Measurements from ENCODE around the gene MEGF8.
A peak's percentile ranks its signal among the peaks of the same experiment; 100 is the strongest.

Gene MEGF8, protein sequence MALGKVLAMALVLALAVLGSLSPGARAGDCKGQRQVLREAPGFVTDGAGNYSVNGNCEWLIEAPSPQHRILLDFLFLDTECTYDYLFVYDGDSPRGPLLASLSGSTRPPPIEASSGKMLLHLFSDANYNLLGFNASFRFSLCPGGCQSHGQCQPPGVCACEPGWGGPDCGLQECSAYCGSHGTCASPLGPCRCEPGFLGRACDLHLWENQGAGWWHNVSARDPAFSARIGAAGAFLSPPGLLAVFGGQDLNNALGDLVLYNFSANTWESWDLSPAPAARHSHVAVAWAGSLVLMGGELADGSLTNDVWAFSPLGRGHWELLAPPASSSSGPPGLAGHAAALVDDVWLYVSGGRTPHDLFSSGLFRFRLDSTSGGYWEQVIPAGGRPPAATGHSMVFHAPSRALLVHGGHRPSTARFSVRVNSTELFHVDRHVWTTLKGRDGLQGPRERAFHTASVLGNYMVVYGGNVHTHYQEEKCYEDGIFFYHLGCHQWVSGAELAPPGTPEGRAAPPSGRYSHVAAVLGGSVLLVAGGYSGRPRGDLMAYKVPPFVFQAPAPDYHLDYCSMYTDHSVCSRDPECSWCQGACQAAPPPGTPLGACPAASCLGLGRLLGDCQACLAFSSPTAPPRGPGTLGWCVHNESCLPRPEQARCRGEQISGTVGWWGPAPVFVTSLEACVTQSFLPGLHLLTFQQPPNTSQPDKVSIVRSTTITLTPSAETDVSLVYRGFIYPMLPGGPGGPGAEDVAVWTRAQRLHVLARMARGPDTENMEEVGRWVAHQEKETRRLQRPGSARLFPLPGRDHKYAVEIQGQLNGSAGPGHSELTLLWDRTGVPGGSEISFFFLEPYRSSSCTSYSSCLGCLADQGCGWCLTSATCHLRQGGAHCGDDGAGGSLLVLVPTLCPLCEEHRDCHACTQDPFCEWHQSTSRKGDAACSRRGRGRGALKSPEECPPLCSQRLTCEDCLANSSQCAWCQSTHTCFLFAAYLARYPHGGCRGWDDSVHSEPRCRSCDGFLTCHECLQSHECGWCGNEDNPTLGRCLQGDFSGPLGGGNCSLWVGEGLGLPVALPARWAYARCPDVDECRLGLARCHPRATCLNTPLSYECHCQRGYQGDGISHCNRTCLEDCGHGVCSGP (N-terminal part only)

DNA sequence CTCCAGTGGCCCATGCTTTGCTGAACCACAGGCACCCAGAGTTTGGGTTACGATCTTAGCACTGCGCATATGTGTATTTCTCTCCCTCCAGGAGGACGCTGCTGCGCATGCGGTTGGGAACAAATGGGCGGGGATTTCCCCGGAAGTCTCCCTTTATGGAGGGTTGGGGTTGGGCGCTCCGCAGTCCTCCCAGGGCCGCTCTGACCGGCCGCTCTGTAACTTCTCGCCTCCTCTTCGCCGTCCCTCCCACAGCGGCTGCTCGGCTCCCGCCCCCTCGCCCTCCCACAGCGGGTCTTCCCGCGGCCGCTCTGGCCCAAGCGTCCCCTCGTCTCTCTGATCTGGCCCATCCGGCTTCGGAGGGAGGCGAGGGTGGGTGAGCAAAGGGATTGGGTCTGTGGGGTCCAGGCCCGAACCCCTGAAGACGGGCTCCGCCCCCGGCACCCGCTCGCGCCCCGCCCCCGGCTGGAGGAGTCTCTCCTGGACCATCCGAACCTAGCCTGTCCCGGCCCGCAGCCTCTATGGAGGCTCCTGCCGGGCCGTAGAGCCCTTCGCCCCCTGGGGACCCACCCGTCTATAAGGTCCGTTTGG is at the start of gene MEGF8:
Gene MEGF8 (plus strand): TSS at position 328 of the 588 bp plus-strand sequence. CDS start 609 bp downstream, outside the sequence.
- peak; percentile 99 for DNase-seq (ENCODE audit: low spot score)

GRCh38 chr19:42276284-42276683 is 49.2 kb upstream of the MEGF8 start:
- DNase-seq (ENCODE audit: low spot score), result no peak

DNA sequence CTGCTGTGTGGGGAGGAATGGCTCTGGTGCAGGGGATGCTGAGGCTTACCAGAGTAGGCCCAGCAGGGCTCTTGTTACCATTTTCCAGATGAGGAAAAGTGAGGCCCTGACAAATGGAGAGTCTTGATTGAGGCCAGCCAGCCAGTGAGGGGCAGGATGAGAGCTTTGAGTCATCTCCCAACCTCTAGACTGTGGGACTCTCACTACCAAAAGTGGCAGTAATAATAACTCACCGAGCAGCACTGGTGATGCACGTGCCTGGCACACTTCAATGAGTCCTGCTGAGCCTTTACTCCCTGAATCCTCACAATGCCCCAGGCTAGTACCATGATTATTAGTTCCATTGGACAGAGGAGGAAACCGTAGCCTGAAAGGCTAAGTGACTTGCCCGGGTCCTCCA is 48.6 kb upstream of the MEGF8 start:
- DNase-seq (ENCODE audit: low spot score), result no peak

- no peak for DNase-seq (ENCODE audit: low spot score)
Observed at GRCh38 chr19:42277821-42278451, 47.5 kb upstream of the MEGF8 start.

DNA sequence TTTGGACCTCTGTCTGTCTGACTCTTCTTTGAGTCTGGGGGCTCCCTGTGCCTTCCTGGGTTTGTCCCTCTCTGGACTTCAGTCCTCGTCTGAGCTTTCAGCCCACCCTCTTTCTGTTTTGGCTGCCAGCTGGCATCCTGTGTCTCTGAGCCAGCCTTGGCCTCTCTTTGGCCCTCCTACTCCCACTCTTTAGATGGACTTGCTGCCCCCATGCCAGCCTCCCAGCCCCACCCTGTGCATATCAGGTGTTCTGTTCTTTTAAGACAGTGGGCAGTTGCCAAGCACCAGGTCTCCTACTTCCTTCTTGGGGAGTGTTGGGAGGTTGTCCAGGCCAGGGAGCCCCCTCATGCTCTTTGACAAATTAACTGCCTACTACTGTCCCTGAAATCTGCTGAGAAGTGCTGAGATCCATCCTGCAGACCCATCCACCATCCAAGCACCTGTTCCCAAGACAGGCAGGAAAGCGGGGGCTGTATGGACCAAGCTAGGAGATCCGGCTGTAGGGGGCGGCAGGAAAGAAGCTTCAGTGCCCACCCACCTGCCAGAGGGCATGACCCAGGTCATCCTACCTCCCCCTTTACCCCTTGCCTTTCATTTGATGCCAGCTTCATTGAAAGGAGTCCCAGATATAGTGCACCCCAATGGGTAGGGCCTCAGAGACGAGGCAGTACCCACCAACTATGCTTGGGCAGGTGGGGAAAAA is 46.8 kb upstream of the MEGF8 start:
- no peak for DNase-seq (ENCODE audit: low spot score)

DNA sequence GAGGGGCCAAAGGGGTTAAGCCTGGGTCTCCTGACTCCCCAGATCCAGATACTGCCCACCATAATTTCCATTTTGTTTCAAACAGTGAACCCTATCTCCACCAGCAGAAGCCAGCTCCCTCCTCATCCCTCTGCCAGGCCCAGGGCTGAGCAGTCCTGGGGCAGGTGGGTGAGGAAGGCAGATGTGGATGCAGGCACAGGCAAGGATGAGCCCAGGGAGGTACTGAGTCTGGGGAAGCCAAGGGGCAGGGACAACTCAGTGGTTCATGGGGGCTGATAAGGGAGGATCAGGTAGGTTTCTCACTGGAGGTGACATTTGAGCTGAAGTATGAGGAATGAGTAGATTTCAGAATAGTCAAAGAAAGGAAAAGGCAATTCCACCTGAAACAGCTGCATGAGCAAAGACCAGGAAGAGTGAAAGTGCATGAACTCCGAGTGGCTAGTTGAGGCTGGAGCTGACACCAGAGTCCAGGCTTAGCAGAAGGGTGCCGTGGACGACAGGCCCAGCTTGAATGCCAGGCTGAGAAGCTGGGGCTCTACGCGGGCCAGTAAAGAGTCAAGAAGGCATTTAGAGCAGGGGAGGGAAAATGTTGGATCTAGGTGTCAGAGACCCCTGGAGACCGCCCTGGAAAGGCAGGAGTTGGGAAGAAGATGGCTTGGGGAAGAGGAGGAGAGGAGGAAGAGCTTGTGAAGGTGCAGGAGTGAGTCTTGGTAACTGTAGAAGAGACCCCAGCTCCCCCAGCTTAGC is 46.1 kb upstream of the MEGF8 start:
- DNase-seq (ENCODE audit: low spot score), result no peak

DNA sequence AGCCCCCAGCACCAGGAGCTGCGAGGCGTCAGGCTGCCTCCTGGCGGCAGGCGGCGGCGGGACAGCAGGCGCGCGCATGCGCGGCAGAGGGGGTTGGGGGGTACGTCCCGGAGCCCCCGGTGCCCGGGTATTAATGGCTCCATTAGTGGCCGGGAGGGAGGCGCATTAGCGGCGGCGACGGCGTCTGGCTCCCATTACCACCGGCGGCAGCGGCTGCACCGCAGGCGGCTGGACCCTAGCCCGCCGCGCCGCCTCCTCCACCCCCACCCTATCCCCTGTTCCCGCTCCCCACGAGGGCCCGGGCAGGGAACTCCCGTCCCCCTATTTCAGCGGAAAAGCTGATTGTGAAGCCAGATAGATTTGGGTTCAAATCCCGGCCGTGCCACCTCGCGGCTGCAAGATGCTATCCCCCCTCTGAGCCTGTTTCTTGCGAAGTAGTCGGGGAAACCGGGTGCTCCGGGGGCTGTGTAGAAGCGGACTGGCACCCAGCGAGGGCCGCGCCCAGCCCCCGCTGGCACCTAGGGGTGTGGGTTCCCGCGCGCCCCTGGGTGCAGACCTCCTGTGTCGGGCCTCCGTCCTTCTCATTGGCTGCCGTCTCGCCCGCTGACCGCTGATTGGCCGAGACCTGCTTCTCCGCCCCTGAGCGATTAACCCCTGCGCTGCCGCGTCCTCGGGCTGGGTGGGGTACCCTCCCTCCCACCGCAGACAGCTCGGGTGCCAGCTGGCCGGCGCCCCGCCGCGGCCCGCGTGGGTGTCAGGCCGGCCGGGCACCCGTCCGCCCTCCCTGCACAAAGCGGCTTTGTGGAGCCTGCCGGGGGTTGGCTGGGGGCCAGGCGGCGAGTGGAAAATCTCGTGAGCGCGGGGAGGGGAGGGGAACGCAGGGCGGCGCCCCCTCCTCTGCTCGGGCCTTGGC is 45.3 kb upstream of the MEGF8 start:
- DNase-seq (ENCODE audit: low spot score), result peak; percentile 86

DNA sequence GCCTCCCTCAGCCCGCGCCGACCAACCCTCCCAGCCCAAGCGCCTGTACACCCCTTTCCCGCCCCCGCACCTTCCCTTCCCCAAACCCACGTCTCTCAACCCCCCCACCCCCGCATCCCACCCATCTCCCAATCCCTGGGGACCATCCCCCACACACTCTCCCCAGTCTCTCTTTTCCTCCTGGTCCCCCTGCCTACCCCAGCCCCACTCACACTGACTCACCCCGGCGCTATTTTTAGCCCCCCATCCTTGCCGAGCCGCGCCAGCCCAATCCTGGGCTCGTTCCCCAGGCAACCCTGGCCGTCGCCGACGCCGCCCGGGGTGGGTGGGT is 44.7 kb upstream of the MEGF8 start:
- no peak for DNase-seq (ENCODE audit: low spot score)

DNA sequence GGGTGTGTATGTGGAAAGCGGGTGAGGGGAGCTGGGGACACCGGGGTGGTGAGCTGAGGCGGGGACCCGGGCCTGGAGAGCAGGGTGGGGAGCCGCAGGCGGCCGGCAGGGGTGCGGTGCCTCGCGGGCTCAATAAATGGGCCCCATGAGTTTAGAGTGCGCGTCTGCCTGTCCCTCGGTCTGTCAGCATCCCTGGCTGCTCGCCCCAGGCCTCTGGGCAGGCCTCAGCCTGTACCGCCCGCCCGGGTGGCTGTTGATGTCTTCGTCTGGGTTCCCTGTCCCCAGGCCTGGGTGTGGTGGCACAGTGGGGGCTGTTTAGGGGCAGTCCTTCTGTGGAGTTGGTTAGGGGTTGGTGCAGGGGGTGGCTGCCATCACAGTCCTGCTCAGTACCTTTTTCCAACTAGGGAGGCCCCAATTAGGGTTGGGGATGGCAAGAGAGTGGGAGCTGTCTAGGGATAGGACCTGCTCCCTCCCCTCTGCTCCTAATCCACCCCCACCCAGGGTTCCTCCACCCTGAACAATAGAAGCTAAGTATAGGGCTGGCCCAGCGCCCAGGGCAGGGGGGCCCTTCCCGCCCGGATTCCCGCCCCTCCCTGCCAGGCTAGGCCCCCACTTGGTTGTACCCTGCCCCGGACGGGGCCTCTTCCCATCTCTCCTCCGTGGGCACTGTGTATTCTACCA is 44.1 kb upstream of the MEGF8 start:
- DNase-seq (ENCODE audit: low spot score), result no peak

DNA sequence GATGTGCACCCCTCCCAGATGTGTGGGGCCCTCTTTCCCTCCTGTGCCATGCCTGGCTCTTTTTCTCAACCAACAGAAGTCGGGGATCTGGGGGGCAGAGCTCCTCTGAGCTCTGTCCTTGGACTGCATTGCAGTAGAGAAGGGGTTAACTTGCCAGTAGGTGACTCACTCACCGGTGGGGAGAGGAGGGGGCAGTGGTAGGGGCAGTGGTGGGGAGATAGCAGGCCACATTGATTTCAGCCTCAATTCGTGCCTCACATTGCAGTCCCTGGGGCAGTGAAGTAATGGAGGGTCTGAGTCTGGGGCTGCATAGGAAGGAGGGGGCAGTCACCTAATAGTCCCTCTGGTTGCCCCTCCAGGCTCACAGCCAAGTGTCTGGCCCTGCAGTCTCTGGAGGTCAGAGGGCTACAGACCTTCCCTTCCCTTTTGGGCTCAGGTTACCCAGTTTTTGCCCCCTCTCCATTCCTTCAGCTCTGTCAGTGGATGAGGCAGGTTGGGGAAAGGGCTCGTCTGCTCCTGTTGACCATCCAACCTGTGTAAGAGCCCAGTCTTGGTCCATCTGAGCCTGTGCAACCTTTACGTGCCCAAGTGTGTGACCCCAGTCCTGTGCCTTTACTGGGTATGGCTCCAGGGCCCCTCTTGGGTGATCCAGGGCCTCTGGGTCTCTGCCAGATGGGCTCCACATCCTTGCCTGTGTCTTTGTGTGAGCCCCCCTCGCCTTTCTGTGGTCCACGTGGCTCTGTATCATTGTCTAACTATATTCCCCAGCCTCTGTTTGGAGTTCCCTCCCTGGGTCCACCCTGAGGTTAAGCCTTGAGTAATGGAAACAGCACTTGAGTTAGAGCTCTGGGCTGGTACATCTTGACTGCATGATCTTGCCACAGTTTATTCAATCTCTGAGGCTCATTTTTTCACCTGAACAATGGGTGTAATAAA is 43.3 kb upstream of the MEGF8 start:
- no peak for DNase-seq (ENCODE audit: low spot score)

DNA sequence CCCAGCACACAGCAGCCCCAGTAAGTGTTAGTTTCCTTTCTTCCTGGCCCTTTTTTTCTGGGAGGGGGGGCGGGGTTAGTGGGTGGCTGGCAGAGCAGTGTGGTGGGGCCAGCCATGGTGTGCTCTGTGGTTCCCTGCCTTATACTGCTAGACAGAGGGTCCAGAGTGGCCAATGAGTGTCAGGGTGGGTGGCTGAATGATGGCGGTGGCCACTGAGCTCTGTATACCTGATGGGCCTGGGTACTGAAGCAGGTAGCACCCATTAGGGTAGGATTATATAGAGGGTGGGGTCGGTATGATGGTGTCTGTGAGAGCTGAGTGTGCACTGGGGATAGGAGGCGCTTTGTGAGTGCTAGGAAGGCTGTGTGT is 42.6 kb upstream of the MEGF8 start:
- no peak for DNase-seq (ENCODE audit: low spot score)

GRCh38 chr19:42283188-42284065 is 42.0 kb upstream of the MEGF8 start:
- peak; percentile 93 for DNase-seq (ENCODE audit: low spot score)

- DNase-seq (ENCODE audit: low spot score), result peak; percentile 76
Observed at GRCh38 chr19:42284066-42284501, 41.4 kb upstream of the MEGF8 start.

- DNase-seq (ENCODE audit: low spot score), result no peak
Observed at GRCh38 chr19:42284591-42285341, 40.7 kb upstream of the MEGF8 start.

DNA sequence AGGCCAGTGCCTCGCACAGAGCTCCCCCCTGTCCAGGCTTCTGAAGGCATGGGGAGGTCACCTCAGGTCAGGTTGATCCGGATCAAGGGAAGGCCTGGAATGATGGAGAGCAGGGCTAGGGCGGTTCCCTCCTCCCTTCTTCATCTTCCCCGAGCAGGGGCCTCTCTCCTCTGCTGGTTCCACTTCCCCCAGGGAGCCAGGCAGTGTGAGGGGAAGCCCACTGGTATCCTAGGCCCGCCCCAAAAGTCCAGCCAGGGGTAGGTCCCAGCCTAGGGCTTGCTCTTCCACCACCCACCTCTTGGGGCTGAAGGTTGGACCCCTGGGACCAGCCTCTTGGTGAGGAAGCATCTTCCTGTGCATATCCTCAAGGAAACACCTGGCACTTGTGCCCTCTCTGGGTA is 39.9 kb upstream of the MEGF8 start:
- DNase-seq (ENCODE audit: low spot score), result no peak

DNA sequence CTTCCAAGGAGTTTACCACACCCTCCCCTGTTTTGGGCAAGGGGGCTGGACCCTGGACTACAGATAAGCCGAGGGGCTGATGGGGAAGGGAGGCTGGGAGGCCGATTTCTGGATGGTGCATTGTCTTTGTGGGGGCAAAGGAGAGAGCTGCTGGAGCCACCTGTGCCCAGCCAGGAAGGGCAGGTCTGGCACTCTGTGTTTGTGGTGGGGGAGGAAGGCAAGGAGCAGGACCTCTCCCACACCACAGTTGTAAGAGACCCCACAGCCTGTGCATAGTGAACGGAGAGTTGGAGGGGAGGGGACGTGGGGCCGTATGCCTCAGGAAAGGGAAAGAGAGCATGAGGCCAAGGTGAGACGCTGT is 39.5 kb upstream of the MEGF8 start:
- no peak for DNase-seq (ENCODE audit: low spot score)

Measured in LoVo (cell line).